Measurements from ENCODE around the gene MAP3K5. TPM values are rescaled to one million over a fixed set of nuclear protein-coding genes. Genes with fewer than 3 reads are reported as not detected.

The MAP3K5 gene
- total RNA-seq, 1 experiment from 2014 or later: 2.1 TPM

DNA sequence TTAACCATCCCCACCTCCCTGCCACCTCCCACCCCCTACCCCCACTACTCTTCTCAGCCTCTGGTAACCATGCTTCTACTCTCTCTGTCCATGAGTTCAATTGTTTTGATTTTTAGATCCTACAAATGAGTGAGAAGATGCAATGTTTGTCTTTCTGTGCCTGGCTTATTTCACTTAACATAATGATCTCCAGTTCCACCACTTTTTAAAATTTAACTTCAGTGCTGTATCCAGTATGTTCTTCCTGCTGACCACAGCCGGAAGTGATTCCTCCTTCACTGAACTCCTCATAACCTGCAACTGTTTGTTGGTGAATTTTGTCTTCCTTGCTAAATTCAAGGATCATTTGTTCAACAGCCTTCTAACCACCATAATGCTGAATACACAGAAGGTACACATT, 245.9 kb downstream of the MAP3K5 start:
- no peaks in the 10 kb centered on the region for H3K36me3 ChIP-seq (ENCODE audit: control insufficient read depth, insufficient read depth, low read length)
- no peak overlapping the region for H3K4me3 ChIP-seq (ENCODE audit: low read depth, low read length)
- no peaks in the 10 kb centered on the region for H3K9me3 Mint-ChIP-seq (ENCODE audit: unreplicated experiment)
- DNase-seq: no peak
- no TSS peak for BruUV-seq (replicated peaks)
- TF ChIP-seq, protein P1, sequence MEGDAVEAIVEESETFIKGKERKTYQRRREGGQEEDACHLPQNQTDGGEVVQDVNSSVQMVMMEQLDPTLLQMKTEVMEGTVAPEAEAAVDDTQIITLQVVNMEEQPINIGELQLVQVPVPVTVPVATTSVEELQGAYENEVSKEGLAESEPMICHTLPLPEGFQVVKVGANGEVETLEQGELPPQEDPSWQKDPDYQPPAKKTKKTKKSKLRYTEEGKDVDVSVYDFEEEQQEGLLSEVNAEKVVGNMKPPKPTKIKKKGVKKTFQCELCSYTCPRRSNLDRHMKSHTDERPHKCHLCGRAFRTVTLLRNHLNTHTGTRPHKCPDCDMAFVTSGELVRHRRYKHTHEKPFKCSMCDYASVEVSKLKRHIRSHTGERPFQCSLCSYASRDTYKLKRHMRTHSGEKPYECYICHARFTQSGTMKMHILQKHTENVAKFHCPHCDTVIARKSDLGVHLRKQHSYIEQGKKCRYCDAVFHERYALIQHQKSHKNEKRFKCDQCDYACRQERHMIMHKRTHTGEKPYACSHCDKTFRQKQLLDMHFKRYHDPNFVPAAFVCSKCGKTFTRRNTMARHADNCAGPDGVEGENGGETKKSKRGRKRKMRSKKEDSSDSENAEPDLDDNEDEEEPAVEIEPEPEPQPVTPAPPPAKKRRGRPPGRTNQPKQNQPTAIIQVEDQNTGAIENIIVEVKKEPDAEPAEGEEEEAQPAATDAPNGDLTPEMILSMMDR (IDR thresholded peaks at IDR 0.05; ENCODE audit: insufficient read depth in 1 of 2, low read depth in 1 of 2, low read length in 1 of 2, severe bottlenecking in 1 of 2, unreplicated experiment in 1 of 2): no peak
- peaks cover 14% of the 10 kb centered on the region for H3K4me1 Mint-ChIP-seq (ENCODE audit: low read depth, unreplicated experiment)
- CTCF ChIA-PET: no interaction called here
- H3K27ac Mint-ChIP-seq (ENCODE audit: unreplicated experiment): no peak overlapping the region
- H3K27me3 Mint-ChIP-seq (ENCODE audit: insufficient read depth, unreplicated experiment): no peaks in the 10 kb centered on the region
- POLR2A ChIA-PET: no interaction called here
- intact Hi-C loops (cut with micrococcal nuclease; ENCODE audit: unreplicated experiment): loop anchor here (10.0 kb wide), 1 partner anchor 102 kb away; no protein-coding TSS in a partner anchor
- peaks cover 17% of the 10 kb centered on the region for H3K36me3 Mint-ChIP-seq (ENCODE audit: insufficient read depth, unreplicated experiment)
- H3K27me3 ChIP-seq (replicated peaks; ENCODE audit: control insufficient read depth, insufficient read depth, low read length): no peaks in the 10 kb centered on the region
- H3K4me3 Mint-ChIP-seq (ENCODE audit: unreplicated experiment): no peak overlapping the region
- no peaks in the 10 kb centered on the region for H3K9me3 ChIP-seq
- H3K4me1 ChIP-seq: peaks cover 1% of the 10 kb centered on the region; the same call in 1 of the 2 replicates

DNA sequence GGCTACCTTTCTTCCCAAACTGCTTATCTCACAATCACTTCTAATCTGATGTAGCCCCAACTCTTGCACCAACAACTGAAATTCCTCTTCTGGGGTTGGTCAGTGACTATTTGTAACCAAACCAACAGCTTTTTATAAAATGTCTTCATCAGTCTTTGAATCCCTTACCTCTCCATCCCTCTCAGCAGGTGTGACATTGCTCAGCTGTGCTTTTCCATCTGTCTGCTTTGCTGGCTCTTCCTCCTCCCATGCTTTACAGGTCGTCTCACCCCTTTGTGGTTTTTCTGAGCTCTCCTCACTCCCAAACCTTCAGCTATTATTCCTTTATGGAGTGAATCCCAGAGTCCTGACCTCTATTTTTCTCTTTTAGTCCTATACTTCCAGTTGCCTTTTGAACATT, 248.0 kb downstream of the MAP3K5 start:
- intact Hi-C loops (cut with micrococcal nuclease; ENCODE audit: unreplicated experiment): loop anchor here (10.0 kb wide), 1 partner anchor 100 kb away; no protein-coding TSS in a partner anchor
- Histone ChIP-seq H3K36me3 (ENCODE audit: control insufficient read depth, insufficient read depth, low read length) (no peaks in the 10 kb centered on the region), H3K27me3 (replicated peaks; ENCODE audit: control insufficient read depth, insufficient read depth, low read length) (no peaks in the 10 kb centered on the region), H3K4me1 (peaks cover 8% of the 10 kb centered on the region; the same call in 1 of the 2 replicates), H3K9me3 (no peaks in the 10 kb centered on the region), H3K4me3 (ENCODE audit: low read depth, low read length) (no peak overlapping the region)
- Mint-ChIP-seq H3K4me3 (ENCODE audit: unreplicated experiment) (no peak overlapping the region), H3K9me3 (ENCODE audit: unreplicated experiment) (no peaks in the 10 kb centered on the region), H3K27ac (ENCODE audit: unreplicated experiment) (no peak overlapping the region), H3K36me3 (ENCODE audit: insufficient read depth, unreplicated experiment) (peaks cover 17% of the 10 kb centered on the region), H3K4me1 (ENCODE audit: low read depth, unreplicated experiment) (peaks cover 23% of the 10 kb centered on the region), H3K27me3 (ENCODE audit: insufficient read depth, unreplicated experiment) (no peaks in the 10 kb centered on the region)
- POLR2A ChIA-PET: no interaction called here
- TF ChIP-seq, protein P1 (IDR thresholded peaks at IDR 0.05; ENCODE audit: insufficient read depth in 1 of 2, low read depth in 1 of 2, low read length in 1 of 2, severe bottlenecking in 1 of 2, unreplicated experiment in 1 of 2): no peak
- CTCF ChIA-PET: no interaction called here
- DNase-seq: no peak
- BruUV-seq (replicated peaks): no TSS peak

DNA sequence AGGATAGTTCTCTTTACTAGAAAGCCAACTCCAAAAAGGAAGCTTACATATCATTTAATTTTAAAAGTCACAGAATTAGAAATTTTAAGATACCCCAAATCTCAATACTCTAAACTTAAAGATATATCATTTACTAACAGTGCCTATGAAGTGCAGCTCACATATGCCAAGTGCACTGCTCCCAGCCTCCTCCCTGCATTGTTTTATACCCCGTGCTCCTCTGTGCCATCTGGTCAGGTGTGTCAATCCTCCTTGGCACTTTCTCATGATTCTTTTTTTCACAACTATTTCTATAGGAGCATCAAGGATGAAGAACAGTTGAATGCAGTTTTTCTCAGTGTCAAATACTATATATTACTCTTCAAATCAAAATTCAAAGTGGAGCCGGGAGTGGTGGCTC, 250.9 kb downstream of the MAP3K5 start:
- ChIA-PET CTCF (no interaction called here), POLR2A (no interaction called here)
- peaks cover 16% of the 10 kb centered on the region for H3K4me1 Mint-ChIP-seq (ENCODE audit: low read depth, unreplicated experiment)
- H3K36me3 ChIP-seq (ENCODE audit: control insufficient read depth, insufficient read depth, low read length): no peaks in the 10 kb centered on the region
- TF ChIP-seq, protein P1 (IDR thresholded peaks at IDR 0.05; ENCODE audit: insufficient read depth in 1 of 2, low read depth in 1 of 2, low read length in 1 of 2, severe bottlenecking in 1 of 2, unreplicated experiment in 1 of 2): no peak
- no peak overlapping the region for H3K27ac Mint-ChIP-seq (ENCODE audit: unreplicated experiment)
- H3K27me3 Mint-ChIP-seq (ENCODE audit: insufficient read depth, unreplicated experiment): no peaks in the 10 kb centered on the region
- DNase-seq: no peak
- BruUV-seq (replicated peaks): no TSS peak
- peaks cover 17% of the 10 kb centered on the region for H3K36me3 Mint-ChIP-seq (ENCODE audit: insufficient read depth, unreplicated experiment)
- intact Hi-C loops (cut with micrococcal nuclease; ENCODE audit: unreplicated experiment): loop anchor here (10.0 kb wide), 1 partner anchor 97 kb away; no protein-coding TSS in a partner anchor
- H3K4me1 ChIP-seq: peaks cover 8% of the 10 kb centered on the region; the same call in 1 of the 2 replicates
- H3K4me3 Mint-ChIP-seq (ENCODE audit: unreplicated experiment): no peak overlapping the region
- no peaks in the 10 kb centered on the region for H3K9me3 Mint-ChIP-seq (ENCODE audit: unreplicated experiment)
- H3K4me3 ChIP-seq (ENCODE audit: low read depth, low read length): no peak overlapping the region
- no peaks in the 10 kb centered on the region for H3K27me3 ChIP-seq (replicated peaks; ENCODE audit: control insufficient read depth, insufficient read depth, low read length)
- H3K9me3 ChIP-seq: no peaks in the 10 kb centered on the region
